Thoracic aorta (tissue), 2 donors: ENCODE measurements around the gene SLC13A4. TPM values are rescaled to one million over a fixed set of nuclear protein-coding genes. Genes with fewer than 3 reads are reported as not detected.

ENCODE experiments used
- ATAC-seq: fragments of 150-250 bp; one replicate; pipeline ENCODE4 v1.8.0; 2017; ENCODE audit warnings: low read depth; ENCODE audit not compliant: insufficient number of reproducible peaks, low FRiP score
- DNase-seq: peaks from one replicate; pipeline ENCODE4 v3.0.0-alpha.2; 2020; ENCODE audit warnings: low spot score
- H3K27ac ChIP-seq, 2 donors: fragments of 200-600 bp; sonication (generic); 1 replicate in 1 of 2; 2 replicates in 1 of 2; pipeline ENCODE4 v1.5.1; 2016; ENCODE audit warnings: mild to moderate bottlenecking in 2 of 2, moderate library complexity in 2 of 2
- H3K27me3 ChIP-seq: fragments of 200-600 bp; sonication (generic); replicated peaks from 2 replicates; pipeline ENCODE4 v1.6.0; 2016; ENCODE audit warnings: mild to moderate bottlenecking; ENCODE audit not compliant: insufficient read depth
- H3K36me3 ChIP-seq: fragments of 200-600 bp; sonication (generic); one replicate; pipeline ENCODE4 v1.5.1; 2016
- H3K4me1 ChIP-seq, 2 donors: fragments of 200-600 bp; sonication (generic); 1 replicate in 1 of 2; 2 replicates in 1 of 2; pipeline versions ENCODE4 v1.5.1 to v1.6.0; 2016; ENCODE audit warnings: low read depth in 2 of 2, mild to moderate bottlenecking in 1 of 2; ENCODE audit not compliant: control insufficient read depth in 1 of 2
- H3K4me3 ChIP-seq: fragments of 200-600 bp; sonication (generic); 2 replicates; pipeline ENCODE4 v1.5.1; 2016; ENCODE audit warnings: mild to moderate bottlenecking
- H3K9me3 ChIP-seq: fragments of 200-600 bp; sonication (generic); 2 replicates; pipeline ENCODE4 v1.5.1; 2016
- total RNA-seq, 2 donors: library from RNA; depleted of rRNA; stranded (reverse); fragments of >200 nt; gene quantifications; one replicate each; pipeline versions ENCODE4 v1.1.0 to v1.2.3, GENCODE V29; 2016
- TF ChIP-seq, protein P1 (sequence below): fragments of 200-600 bp; sonication (generic); IDR thresholded peaks from one replicate; pipeline ENCODE4 v1.5.1; 2019; ENCODE audit warnings: antibody characterized with exemption

Gene SLC13A4
- total RNA-seq, 2 donors from 2014 or later, result 2.0 to 2.1 TPM

DNA sequence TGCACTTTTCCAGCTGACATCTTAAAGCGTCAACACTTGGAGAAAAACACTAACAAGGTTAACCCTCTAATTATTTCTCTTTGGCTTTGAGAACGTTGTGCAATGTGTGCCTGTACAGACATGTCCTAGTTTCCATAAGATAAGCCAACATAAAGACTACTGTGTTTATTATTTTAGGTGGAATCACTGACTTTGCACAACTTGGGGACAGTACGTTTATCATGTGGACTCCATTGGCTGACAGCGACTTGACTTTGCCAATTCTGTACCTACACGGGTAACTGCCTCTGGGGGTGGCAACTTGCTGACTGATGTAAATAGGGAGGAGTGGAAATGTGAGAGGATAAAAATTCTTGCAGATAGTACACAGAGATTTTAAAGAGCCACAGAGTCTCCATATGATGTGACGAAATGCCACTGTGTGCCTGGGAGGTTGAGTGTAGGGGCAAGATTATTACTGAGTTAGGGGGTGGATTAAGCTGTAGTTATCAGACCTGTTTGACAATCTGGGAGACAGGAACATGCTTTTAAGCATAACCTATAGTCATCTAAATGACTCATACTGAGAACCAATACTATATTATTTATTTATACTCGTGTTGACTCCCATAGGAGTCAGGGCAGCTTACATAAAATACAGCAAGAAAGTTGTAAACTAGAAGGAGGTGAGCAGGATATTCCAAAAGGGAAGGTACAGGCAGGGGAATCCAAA is 21.0 kb downstream of the SLC13A4 start:
- Histone ChIP-seq H3K4me3 (no peak overlapping the region), H3K36me3 (no peaks in the 10 kb centered on the region), H3K27me3 (no peaks in the 10 kb centered on the region), H3K4me1 (peaks cover 0 to 7% of the 10 kb centered on the region in 2 donors), H3K9me3 (no peaks in the 10 kb centered on the region), H3K27ac (no peak overlapping the region)
- no peak for DNase-seq
- ATAC-seq, result no peak
- TF ChIP-seq, protein P1, sequence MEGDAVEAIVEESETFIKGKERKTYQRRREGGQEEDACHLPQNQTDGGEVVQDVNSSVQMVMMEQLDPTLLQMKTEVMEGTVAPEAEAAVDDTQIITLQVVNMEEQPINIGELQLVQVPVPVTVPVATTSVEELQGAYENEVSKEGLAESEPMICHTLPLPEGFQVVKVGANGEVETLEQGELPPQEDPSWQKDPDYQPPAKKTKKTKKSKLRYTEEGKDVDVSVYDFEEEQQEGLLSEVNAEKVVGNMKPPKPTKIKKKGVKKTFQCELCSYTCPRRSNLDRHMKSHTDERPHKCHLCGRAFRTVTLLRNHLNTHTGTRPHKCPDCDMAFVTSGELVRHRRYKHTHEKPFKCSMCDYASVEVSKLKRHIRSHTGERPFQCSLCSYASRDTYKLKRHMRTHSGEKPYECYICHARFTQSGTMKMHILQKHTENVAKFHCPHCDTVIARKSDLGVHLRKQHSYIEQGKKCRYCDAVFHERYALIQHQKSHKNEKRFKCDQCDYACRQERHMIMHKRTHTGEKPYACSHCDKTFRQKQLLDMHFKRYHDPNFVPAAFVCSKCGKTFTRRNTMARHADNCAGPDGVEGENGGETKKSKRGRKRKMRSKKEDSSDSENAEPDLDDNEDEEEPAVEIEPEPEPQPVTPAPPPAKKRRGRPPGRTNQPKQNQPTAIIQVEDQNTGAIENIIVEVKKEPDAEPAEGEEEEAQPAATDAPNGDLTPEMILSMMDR, result no peak

DNA sequence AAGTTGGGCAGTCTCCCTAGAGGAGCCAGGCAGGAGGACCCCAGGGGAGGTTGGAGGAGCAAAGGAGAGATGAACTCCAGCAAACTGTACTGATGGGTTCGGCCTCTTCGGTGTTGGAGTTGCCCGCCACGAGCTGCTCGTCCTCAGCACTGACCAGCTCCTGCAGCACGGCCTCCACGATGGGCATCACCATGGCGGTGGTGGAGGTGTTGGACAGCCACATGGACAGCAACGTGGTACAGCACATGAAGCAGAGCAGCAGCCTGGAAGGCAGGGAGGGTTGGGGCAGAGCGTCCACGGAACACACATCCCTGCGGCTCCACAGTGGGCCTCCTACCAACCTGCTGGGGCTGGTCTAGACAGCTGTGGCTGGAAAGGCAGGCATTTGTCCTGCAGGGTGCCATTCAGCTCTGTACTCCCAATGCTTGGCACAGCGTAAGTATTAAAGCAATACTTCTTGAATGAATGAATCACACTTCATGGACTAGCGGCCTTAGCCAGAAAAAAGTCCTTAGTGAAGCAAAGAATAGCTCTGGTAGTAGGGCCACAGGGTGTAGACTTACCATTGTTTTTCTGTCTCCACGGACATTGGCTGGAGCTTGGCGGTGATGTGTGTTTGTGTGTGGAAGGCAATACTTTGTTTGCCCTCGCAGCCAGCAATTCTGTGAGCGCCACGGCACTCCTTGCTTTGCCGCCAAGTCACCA is 21.8 kb downstream of the SLC13A4 start:
- Histone ChIP-seq H3K4me1 (peaks cover 0 to 3% of the 10 kb centered on the region in 2 donors), H3K4me3 (no peak overlapping the region), H3K27me3 (no peaks in the 10 kb centered on the region), H3K27ac (no peak overlapping the region), H3K36me3 (no peaks in the 10 kb centered on the region), H3K9me3 (no peaks in the 10 kb centered on the region)
- TF ChIP-seq, protein P1, result no peak
- DNase-seq, result no peak
- ATAC-seq, result no peak

DNA sequence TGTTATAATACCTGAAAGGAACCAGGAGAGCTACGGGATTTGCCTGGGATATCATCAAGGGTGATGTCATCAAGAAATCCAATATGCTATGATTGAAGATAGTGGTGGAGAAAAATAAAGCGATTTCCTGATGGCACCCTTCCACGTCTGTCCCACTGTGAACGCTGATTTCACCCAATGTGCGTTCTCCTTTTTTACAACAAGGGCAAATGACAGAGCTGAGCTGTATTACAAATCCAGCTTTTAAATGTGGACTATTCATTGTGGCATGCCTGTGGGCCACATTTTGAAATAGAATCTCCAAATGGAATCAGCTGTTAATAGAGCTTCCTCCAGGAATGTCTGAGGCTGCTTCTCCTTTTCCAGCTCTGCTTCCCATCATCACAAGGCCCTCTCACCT is 23.3 kb downstream of the SLC13A4 start:
- H3K27ac ChIP-seq, result no peak overlapping the region
- no peaks in the 10 kb centered on the region for H3K4me1 ChIP-seq
- DNase-seq, result no peak
- H3K4me3 ChIP-seq, result no peak overlapping the region
- H3K36me3 ChIP-seq, result no peaks in the 10 kb centered on the region
- TF ChIP-seq, protein P1, result no peak
- ATAC-seq, result no peak
- no peaks in the 10 kb centered on the region for H3K9me3 ChIP-seq
- H3K27me3 ChIP-seq, result no peaks in the 10 kb centered on the region

DNA sequence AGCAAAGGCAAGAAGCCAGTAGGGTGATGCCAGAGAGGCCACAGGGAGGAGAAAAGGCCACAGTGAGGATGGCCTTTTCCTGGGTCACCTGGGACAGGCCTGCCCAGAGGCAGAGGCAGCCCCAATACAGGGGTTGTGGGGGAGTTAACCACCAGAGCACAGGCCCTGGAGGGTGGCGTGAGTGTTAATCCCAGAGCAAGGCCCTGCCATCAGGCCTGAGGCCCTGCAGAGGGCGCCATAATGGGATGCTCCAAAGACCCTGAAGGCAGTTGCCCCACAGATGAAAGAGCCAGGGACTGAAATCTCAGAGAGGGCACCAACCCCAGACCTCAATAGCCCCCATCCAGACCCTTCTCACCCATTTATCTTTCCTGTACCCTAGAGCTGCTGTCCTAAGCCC is 23.9 kb downstream of the SLC13A4 start:
- Histone ChIP-seq H3K9me3 (no peaks in the 10 kb centered on the region), H3K36me3 (no peaks in the 10 kb centered on the region), H3K27me3 (no peaks in the 10 kb centered on the region), H3K4me3 (no peak overlapping the region), H3K4me1 (no peaks in the 10 kb centered on the region), H3K27ac (no peak overlapping the region)
- ATAC-seq, result no peak
- DNase-seq, result no peak
- TF ChIP-seq, protein P1, result no peak

DNA sequence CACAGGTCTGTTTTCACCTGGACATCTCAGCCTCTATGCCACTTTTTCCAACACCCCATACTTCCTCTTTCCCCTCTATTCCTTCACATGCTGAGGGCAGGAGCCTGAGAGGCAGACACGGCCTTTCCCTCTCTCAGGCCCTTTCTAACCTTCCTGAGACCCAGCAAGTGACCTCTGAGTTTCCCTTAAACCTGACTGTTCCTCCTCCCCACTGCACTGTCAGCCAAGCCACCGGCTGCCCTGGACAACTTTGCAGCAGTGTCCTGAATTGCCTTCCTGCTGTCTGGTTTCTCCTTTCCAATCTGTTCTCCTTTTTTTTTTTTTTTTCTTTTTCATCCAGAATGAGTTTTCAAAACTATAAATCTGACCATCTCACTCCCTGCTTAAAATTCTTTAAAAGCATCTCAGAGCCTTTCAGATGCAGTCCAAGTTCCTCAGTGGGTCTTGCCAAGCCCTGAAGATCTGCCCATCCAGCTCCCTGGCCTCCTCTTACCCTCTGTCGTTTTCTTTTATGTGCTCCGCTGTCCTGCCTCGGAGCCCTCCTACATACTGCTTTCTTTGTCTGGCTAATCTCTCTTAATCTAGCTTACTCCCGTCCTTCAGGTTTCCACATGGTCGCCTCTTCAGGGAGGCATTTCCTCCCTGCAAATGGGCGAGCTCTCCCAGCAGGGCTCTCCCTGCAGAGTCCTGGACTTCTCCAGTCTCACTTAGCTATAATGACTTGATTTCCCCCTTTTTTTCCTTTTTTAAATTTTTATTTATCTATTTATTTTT is 30.5 kb downstream of the SLC13A4 start:
- Histone ChIP-seq H3K27me3 (no peaks in the 10 kb centered on the region), H3K4me3 (no peak overlapping the region), H3K9me3 (no peaks in the 10 kb centered on the region), H3K4me1 (peaks cover 0 to 7% of the 10 kb centered on the region in 2 donors), H3K27ac (no peak overlapping the region), H3K36me3 (peaks cover 8% of the 10 kb centered on the region)
- TF ChIP-seq, protein P1, result no peak
- no peak for ATAC-seq
- DNase-seq, result no peak
